SK-N-SH (cell line): Measurements from ENCODE around the gene PSMB10. TPM values are rescaled to one million over a fixed set of nuclear protein-coding genes. Genes with fewer than 3 reads are reported as not detected.

Experiments used
- CTCF ChIA-PET: fragments of 300-600, 350-600 bp; formaldehyde crosslinking; extraction: SDS; loops from one replicate; lab custom pipeline; 2021; lab: Yijun Ruan, JAX
- POLR2A ChIA-PET: fragments of 350-600 bp; sonication (Branson Sonifier 250); formaldehyde crosslinking; extraction: SDS; loops from one replicate; lab custom pipeline; 2020; ENCODE audit warnings: antibody characterized with exemption, inconsistent platforms; lab: Yijun Ruan, JAX
- DNase-seq: peaks from one replicate; pipeline ENCODE4 v3.0.0; 2012
- H2AFZ ChIP-seq: fragments of 200-600 bp; sonication (generic); 2 replicates; pipeline ENCODE4 v1.8.1; 2016; ENCODE audit warnings: antibody characterized with exemption, mild to moderate bottlenecking, low read depth
- H3F3A ChIP-seq: fragments of 200-600 bp; sonication (generic); replicated peaks from 2 replicates; pipeline ENCODE3; 2016; ENCODE audit warnings: antibody characterized with exemption, mild to moderate bottlenecking; ENCODE audit not compliant: insufficient read depth
- H3K27ac ChIP-seq, 2 experiments: fragments of 200-500 bp in 1 of 2; fragments of 200-600 bp in 1 of 2; sonication (Bioruptor generic) in 1 of 2; sonication (generic), shearing (Covaris generic) in 1 of 2; 2 replicates each; pipeline versions ENCODE4 v1.5.1 to v1.6.1; 2014 to 2016; ENCODE audit warnings: low read depth in 2 of 2, inconsistent platforms in 1 of 2, low read length in 1 of 2, mild to moderate bottlenecking in 1 of 2, mixed read lengths in 1 of 2
- H3K27me3 ChIP-seq: fragments of 200-600 bp; sonication (generic), shearing (Covaris generic); 2 replicates; pipeline ENCODE4 v1.6.1; 2016; ENCODE audit warnings: mixed run types; ENCODE audit not compliant: insufficient read depth
- H3K36me3 ChIP-seq, 2 experiments: fragments of 200-500 bp in 1 of 2; fragments of 200-600 bp in 1 of 2; sonication (Bioruptor generic) in 1 of 2; sonication (generic) in 1 of 2; replicated peaks in 1 of 2; 2 replicates each; pipeline versions ENCODE3 to v1.5.1; 2014 to 2016; ENCODE audit warnings: low read length in 1 of 2, mild to moderate bottlenecking in 1 of 2; ENCODE audit not compliant: insufficient read depth in 2 of 2, control insufficient read depth in 1 of 2
- H3K4me1 ChIP-seq, 2 experiments: fragments of 200-500 bp in 1 of 2; fragments of 200-600 bp in 1 of 2; sonication (Bioruptor generic) in 1 of 2; sonication (generic), shearing (Covaris generic) in 1 of 2; 2 replicates each; pipeline versions ENCODE4 v1.5.1 to v1.6.1; 2014 to 2016; ENCODE audit warnings: low read depth in 1 of 2, low read length in 1 of 2, mixed run types in 1 of 2; ENCODE audit not compliant: insufficient read depth in 2 of 2, control insufficient read depth in 1 of 2
- H3K4me2 ChIP-seq: fragments of 200-600 bp; sonication (generic), shearing (Covaris generic); 2 replicates; pipeline ENCODE4 v1.6.1; 2017; ENCODE audit warnings: mixed run types
- H3K4me3 ChIP-seq, 2 experiments: fragments of 200-500 bp in 1 of 2; fragments of 200-600 bp in 1 of 2; sonication (Bioruptor generic) in 1 of 2; sonication (generic), shearing (Covaris generic) in 1 of 2; 2 replicates each; pipeline versions ENCODE4 v1.5.1 to v1.8.1; 2014 to 2016; ENCODE audit warnings: low read depth in 2 of 2, inconsistent platforms in 1 of 2, low read length in 1 of 2, mild to moderate bottlenecking in 1 of 2, mixed read lengths in 1 of 2, moderate library complexity in 1 of 2
- H3K79me2 ChIP-seq: fragments of 200-600 bp; sonication (generic); 2 replicates; pipeline ENCODE4 v1.8.1; 2017; ENCODE audit warnings: mild to moderate bottlenecking; ENCODE audit not compliant: insufficient read depth
- H3K9ac ChIP-seq: fragments of 200-600 bp; sonication (generic); 2 replicates; pipeline ENCODE4 v1.6.1; 2017; ENCODE audit warnings: mixed run types
- H3K9me2 ChIP-seq: fragments of 200-600 bp; sonication (generic); 2 replicates; pipeline ENCODE4 v1.6.1; 2017; ENCODE audit warnings: mixed run types
- H3K9me3 ChIP-seq: fragments of 200-600 bp; sonication (generic); 2 replicates; pipeline ENCODE4 v1.6.1; 2017; ENCODE audit warnings: mixed run types, mild to moderate bottlenecking, moderate library complexity
- H4K20me1 ChIP-seq: fragments of 200-600 bp; sonication (generic); 2 replicates; pipeline ENCODE4 v1.6.1; 2017; ENCODE audit warnings: mild to moderate bottlenecking, mixed run types; ENCODE audit not compliant: insufficient read depth
- EP300 ChIP-seq, 2 experiments: IDR thresholded peaks; 2 replicates each; pipeline versions ENCODE4 v1.4.0 to v1.6.1; 2012; ENCODE audit warnings: borderline replicate concordance in 1 of 2, low read depth in 1 of 2, low read length in 1 of 2
- EZH2phosphoT487 ChIP-seq: fragments of 200-600 bp; sonication (generic); IDR thresholded peaks from 2 replicates; pipeline ENCODE4 v1.6.1; 2017; ENCODE audit warnings: low read depth, mixed run types, mild to moderate bottlenecking, antibody characterized with exemption, moderate library complexity, borderline replicate concordance
- GABPA ChIP-seq: IDR thresholded peaks from 2 replicates; pipeline ENCODE4 v1.4.0; 2012; ENCODE audit warnings: low read depth, mild to moderate bottlenecking
- JUND ChIP-seq: IDR thresholded peaks from 2 replicates; pipeline ENCODE4 v1.4.0; 2012
- MXI1 ChIP-seq: IDR thresholded peaks from 2 replicates; pipeline ENCODE4 v1.6.1; 2012; ENCODE audit warnings: mild to moderate bottlenecking, low read depth, low read length, improper control_type of control experiment
- NFIC ChIP-seq: IDR thresholded peaks from 2 replicates; pipeline ENCODE4 v1.4.0; 2012; ENCODE audit warnings: borderline replicate concordance
- POLR2AphosphoS5 ChIP-seq: IDR thresholded peaks from 2 replicates; pipeline ENCODE4 v1.6.1; 2012; ENCODE audit warnings: low read depth, low read length
- RCOR1 ChIP-seq: fragments of 150-350 bp; IDR thresholded peaks from 2 replicates; pipeline ENCODE4 v1.6.1; 2017; ENCODE audit warnings: antibody characterized with exemption, low read length
- RFX5 ChIP-seq: IDR thresholded peaks from 2 replicates; pipeline ENCODE4 v1.6.1; 2012; ENCODE audit warnings: mild to moderate bottlenecking, improper control_type of control experiment, low read length
- RXRA ChIP-seq: IDR thresholded peaks from 2 replicates; pipeline ENCODE4 v1.4.0; 2012; ENCODE audit warnings: low read depth, mild to moderate bottlenecking, borderline replicate concordance
- SIN3A ChIP-seq: IDR thresholded peaks from 2 replicates; pipeline ENCODE4 v1.6.1; 2012; ENCODE audit warnings: low read depth, mild to moderate bottlenecking, low read length, moderate library complexity, borderline replicate concordance
- SMC3 ChIP-seq: IDR thresholded peaks from 2 replicates; pipeline ENCODE4 v1.6.1; 2012; ENCODE audit warnings: low read depth, low read length, improper control_type of control experiment
- TAF1 ChIP-seq: IDR thresholded peaks from 2 replicates; pipeline ENCODE4 v1.6.1; 2012; ENCODE audit warnings: low read depth, mild to moderate bottlenecking, low read length, moderate library complexity, borderline replicate concordance
- TCF12 ChIP-seq: IDR thresholded peaks from 2 replicates; pipeline ENCODE4 v1.4.0; 2012
- TEAD4 ChIP-seq: IDR thresholded peaks from 2 replicates; pipeline ENCODE4 v1.4.0; 2012; ENCODE audit warnings: mild to moderate bottlenecking, borderline replicate concordance; ENCODE audit not compliant: insufficient read depth
- WGBS: methylation state at CpG from one replicate; pipeline ENCODE4 v1.1.6; 2017; ENCODE audit warnings: low lambda C conversion rate; 5-methylcytosine and 5-hydroxymethylcytosine counted together
- polyA plus RNA-seq, 3 experiments: library from polyadenylated mRNA; depleted of rRNA; stranded (reverse); fragments of >200 nt; gene quantifications; 2 replicates each; pipeline ENCODE4 v1.2.3, GENCODE V29; 2012
- TF ChIP-seq, protein P1 (sequence below): IDR thresholded peaks from 2 replicates; pipeline ENCODE4 v1.4.0; 2012; ENCODE audit warnings: low read depth
- TF ChIP-seq, protein P2 (sequence below): fragments of 150-350 bp; IDR thresholded peaks from 2 replicates; pipeline ENCODE4 v1.6.1; 2016; ENCODE audit warnings: mild to moderate bottlenecking, low read depth, low read length
- TF ChIP-seq, protein P3 (sequence below): IDR thresholded peaks from 2 replicates; pipeline ENCODE4; 2012
- TF ChIP-seq, protein P4 (sequence below): fragments of 200-600 bp; sonication (generic); IDR thresholded peaks from 2 replicates; pipeline ENCODE4 v1.6.1; 2017; ENCODE audit warnings: antibody characterized with exemption, mild to moderate bottlenecking, moderate library complexity
- TF ChIP-seq, protein P5 (sequence below): IDR thresholded peaks from 2 replicates; pipeline ENCODE4 v1.4.0; 2012; ENCODE audit warnings: low read depth, borderline replicate concordance

Gene PSMB10
- polyA plus RNA-seq, 1 of the 3 experiments (the other 2 are of a cell fraction): 57.8 TPM

DNA sequence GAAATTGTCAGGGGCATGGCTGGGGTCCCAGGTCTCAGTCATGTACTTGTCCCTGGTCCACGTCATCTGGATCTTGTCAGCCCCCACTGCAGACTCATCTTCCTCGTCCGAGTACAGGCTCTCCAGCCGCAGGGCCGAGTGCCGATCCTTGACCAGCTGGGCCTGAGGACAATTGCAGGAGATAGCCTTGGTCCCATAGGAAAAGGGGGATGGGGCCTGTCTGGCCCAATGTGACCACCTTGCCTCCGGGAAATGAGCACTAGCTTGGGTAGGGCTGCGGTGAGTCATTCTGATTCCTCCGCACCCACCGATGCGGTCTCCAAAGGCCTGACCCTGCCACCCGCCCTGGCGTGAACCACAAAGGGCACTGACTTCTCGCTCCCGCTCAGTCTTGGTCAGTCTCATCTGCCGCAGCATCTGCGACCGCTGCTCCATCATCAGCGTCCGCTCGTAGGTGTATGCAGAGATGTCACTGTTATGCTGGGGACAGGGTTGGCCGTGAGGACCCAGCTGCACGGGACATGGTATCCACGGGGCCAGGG, 8.8 kb upstream of the PSMB10 start:
- Histone ChIP-seq H3K4me1 (peaks cover 0 to 18% of the 10 kb centered on the region in 2 experiments; a peak in 1 of 4 replicates), H3K4me3 (no peak overlapping the region), H3F3A (peaks cover 18% of the 10 kb centered on the region), H3K36me3 (peaks cover 12 to 65% of the 10 kb centered on the region in 2 experiments), H3K27ac (no peak overlapping the region), H2AFZ (no peak overlapping the region), H3K9ac (no peak overlapping the region), H3K9me3 (no peaks in the 10 kb centered on the region), H3K4me2 (no peak overlapping the region), H3K79me2 (peaks cover 5% of the 10 kb centered on the region; the same call in 1 of the 2 replicates), H3K9me2 (no peaks in the 10 kb centered on the region), H3K27me3 (no peaks in the 10 kb centered on the region), H4K20me1 (peaks cover 13% of the 10 kb centered on the region; the same call in 1 of the 2 replicates)
- CTCF ChIA-PET: interaction anchor here (1.1 to 28.1 kb wide), 3 partner anchors 17 to 129 kb away, joined by 4 to 564 read pairs (median 8); partner anchors contain the start of genes EDC4, NRN1L and PSKH1
- TF ChIP-seq, protein P1, sequence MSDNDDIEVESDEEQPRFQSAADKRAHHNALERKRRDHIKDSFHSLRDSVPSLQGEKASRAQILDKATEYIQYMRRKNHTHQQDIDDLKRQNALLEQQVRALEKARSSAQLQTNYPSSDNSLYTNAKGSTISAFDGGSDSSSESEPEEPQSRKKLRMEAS: no peak
- TF ChIP-seq POLR2AphosphoS5: no peak
- TF ChIP-seq RCOR1: no peak
- no peak for TF ChIP-seq RFX5
- TF ChIP-seq GABPA: no peak
- TF ChIP-seq EZH2phosphoT487: no peak
- no peak for TF ChIP-seq MXI1
- no peak for TF ChIP-seq TEAD4
- TF ChIP-seq, protein P2, sequence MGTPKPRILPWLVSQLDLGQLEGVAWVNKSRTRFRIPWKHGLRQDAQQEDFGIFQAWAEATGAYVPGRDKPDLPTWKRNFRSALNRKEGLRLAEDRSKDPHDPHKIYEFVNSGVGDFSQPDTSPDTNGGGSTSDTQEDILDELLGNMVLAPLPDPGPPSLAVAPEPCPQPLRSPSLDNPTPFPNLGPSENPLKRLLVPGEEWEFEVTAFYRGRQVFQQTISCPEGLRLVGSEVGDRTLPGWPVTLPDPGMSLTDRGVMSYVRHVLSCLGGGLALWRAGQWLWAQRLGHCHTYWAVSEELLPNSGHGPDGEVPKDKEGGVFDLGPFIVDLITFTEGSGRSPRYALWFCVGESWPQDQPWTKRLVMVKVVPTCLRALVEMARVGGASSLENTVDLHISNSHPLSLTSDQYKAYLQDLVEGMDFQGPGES: no peak
- TF ChIP-seq TCF12: no peak
- TF ChIP-seq SIN3A: no peak
- 91% methylated on average over 20 of the region's 24 CpGs for WGBS
- DNase-seq: no peak
- POLR2A ChIA-PET: no interaction called here

DNA sequence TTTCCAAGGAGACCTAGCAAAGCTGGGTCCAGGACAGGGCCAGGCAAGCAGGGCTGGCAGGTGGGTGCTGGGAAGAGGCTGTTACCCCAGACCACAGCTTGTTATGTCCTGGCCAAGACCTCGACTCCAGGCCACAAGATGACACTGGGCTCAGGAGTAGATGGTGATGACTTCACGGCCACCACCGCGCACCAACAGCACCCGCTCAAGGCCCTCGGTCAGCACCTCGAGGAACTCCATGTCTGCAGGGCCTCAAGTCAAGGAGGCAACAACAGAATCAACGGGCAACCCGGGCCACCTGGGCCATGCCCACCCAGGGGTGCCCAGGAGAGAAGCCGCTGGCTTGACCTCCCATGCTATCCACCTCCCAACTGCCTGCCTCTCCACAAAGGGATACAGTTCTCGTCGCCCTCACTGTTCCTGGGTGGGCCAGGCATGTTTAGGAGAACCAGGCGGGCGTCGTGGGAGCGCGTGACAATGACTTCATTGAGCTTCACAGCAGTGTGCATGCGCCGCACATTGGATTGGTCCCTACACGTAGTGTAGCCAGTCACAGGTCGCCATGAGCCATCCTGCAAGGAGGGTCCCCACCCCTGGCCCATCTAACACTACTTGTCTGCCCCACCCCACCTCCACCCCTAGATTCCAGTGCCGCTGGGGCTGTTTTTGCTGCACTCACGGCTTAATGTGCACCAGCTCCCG, 8.2 kb upstream of the PSMB10 start:
- Histone ChIP-seq H3K27me3 (no peaks in the 10 kb centered on the region), H3K27ac (no peak overlapping the region), H3K9me3 (no peaks in the 10 kb centered on the region), H3K4me2 (no peak overlapping the region), H3K36me3 (peaks cover 12 to 60% of the 10 kb centered on the region in 2 experiments), H3K4me3 (no peak overlapping the region), H3K4me1 (peaks cover 0 to 22% of the 10 kb centered on the region in 2 experiments; a peak in 1 of 4 replicates), H4K20me1 (peaks cover 13% of the 10 kb centered on the region; the same call in 1 of the 2 replicates), H3F3A (peaks cover 18% of the 10 kb centered on the region), H3K9ac (no peak overlapping the region), H3K9me2 (no peaks in the 10 kb centered on the region), H2AFZ (no peak overlapping the region), H3K79me2 (peaks cover 6% of the 10 kb centered on the region; the same call in 1 of the 2 replicates)
- no peak for DNase-seq
- POLR2A ChIA-PET: interaction anchor here (1.0 kb wide), 1 partner anchor 10 kb away, joined by 3 read pairs; no protein-coding TSS in a partner anchor
- 95% methylated on average over 8 of the region's 24 CpGs for WGBS
- CTCF ChIA-PET: interaction anchor here (1.1 to 28.1 kb wide), 2 partner anchors 61 to 128 kb away, joined by 4 to 564 read pairs; partner anchors contain the start of genes EDC4, NRN1L and PSKH1
- TF ChIP-seq, protein P3, sequence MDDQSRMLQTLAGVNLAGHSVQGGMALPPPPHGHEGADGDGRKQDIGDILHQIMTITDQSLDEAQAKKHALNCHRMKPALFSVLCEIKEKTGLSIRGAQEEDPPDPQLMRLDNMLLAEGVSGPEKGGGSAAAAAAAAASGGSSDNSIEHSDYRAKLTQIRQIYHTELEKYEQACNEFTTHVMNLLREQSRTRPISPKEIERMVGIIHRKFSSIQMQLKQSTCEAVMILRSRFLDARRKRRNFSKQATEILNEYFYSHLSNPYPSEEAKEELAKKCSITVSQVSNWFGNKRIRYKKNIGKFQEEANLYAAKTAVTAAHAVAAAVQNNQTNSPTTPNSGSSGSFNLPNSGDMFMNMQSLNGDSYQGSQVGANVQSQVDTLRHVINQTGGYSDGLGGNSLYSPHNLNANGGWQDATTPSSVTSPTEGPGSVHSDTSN: no peak
- TF ChIP-seq RCOR1 (no peak), JUND (no peak), TCF12 (no peak), TAF1 (no peak), EP300 (IDR thresholded peaks at IDR 0.05; ENCODE audit: borderline replicate concordance in 1 of 2, low read depth in 1 of 2, low read length in 1 of 2) (no peak), NFIC (no peak), RXRA (no peak), SMC3 (no peak)
- TF ChIP-seq, protein P4, sequence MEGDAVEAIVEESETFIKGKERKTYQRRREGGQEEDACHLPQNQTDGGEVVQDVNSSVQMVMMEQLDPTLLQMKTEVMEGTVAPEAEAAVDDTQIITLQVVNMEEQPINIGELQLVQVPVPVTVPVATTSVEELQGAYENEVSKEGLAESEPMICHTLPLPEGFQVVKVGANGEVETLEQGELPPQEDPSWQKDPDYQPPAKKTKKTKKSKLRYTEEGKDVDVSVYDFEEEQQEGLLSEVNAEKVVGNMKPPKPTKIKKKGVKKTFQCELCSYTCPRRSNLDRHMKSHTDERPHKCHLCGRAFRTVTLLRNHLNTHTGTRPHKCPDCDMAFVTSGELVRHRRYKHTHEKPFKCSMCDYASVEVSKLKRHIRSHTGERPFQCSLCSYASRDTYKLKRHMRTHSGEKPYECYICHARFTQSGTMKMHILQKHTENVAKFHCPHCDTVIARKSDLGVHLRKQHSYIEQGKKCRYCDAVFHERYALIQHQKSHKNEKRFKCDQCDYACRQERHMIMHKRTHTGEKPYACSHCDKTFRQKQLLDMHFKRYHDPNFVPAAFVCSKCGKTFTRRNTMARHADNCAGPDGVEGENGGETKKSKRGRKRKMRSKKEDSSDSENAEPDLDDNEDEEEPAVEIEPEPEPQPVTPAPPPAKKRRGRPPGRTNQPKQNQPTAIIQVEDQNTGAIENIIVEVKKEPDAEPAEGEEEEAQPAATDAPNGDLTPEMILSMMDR: no peak
- TF ChIP-seq, protein P5, sequence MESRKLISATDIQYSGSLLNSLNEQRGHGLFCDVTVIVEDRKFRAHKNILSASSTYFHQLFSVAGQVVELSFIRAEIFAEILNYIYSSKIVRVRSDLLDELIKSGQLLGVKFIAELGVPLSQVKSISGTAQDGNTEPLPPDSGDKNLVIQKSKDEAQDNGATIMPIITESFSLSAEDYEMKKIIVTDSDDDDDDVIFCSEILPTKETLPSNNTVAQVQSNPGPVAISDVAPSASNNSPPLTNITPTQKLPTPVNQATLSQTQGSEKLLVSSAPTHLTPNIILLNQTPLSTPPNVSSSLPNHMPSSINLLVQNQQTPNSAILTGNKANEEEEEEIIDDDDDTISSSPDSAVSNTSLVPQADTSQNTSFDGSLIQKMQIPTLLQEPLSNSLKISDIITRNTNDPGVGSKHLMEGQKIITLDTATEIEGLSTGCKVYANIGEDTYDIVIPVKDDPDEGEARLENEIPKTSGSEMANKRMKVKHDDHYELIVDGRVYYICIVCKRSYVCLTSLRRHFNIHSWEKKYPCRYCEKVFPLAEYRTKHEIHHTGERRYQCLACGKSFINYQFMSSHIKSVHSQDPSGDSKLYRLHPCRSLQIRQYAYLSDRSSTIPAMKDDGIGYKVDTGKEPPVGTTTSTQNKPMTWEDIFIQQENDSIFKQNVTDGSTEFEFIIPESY: no peak
